Measurements from ENCODE around the gene RAC3. TPM values are rescaled to one million over a fixed set of nuclear protein-coding genes. Genes with fewer than 3 reads are reported as not detected.

Gene RAC3
- total RNA-seq, 1 experiment from 2014 or later: 120 TPM

GRCh38 chr17:82043507-82043906 is 12.0 kb downstream of the RAC3 start (continued):
- TF ChIP-seq EZH2 (IDR thresholded peaks at IDR 0.05): no peak
- no peak for TF ChIP-seq SP1 (IDR thresholded peaks at IDR 0.05; ENCODE audit: low read depth)

GRCh38 chr17:82045936-82046484 is 14.5 kb downstream of the RAC3 start:
- ATAC-seq: no peak
- ChIA-PET RAD21 (ENCODE audit: low non-redundant PET in 1 of 2, low total read pairs in 2 of 2, uncharacterized antibody in 2 of 2, unreplicated experiment in 2 of 2) (no interaction called here), POLR2A (no interaction called here), CTCF (no interaction called here)
- TF ChIP-seq CEBPB (IDR thresholded peaks at IDR 0.05; ENCODE audit: low read depth): no peak
- TF ChIP-seq RAD21 (IDR thresholded peaks at IDR 0.05; ENCODE audit: low read depth): no peak
- no peak for TF ChIP-seq SIN3A (IDR thresholded peaks at IDR 0.05; ENCODE audit: low read depth)
- no peak for TF ChIP-seq CBX3 (IDR thresholded peaks at IDR 0.05; ENCODE audit: low read depth)
- TF ChIP-seq MAX (IDR thresholded peaks at IDR 0.05): no peak
- TF ChIP-seq JUND (IDR thresholded peaks at IDR 0.05): no peak
- Histone ChIP-seq H3K9me2 (ENCODE audit: insufficient read depth) (no peaks in the 10 kb centered on the region), H3K36me3 (ENCODE audit: control insufficient read depth in 1 of 2, insufficient read depth in 2 of 2, low read length in 2 of 2) (peaks cover 7 to 19% of the 10 kb centered on the region in 2 experiments; a peak in 2 of 4 replicates), H3K4me1 (ENCODE audit: control insufficient read depth in 1 of 2, insufficient read depth in 2 of 2, low read length in 2 of 2) (peaks cover 6 to 10% of the 10 kb centered on the region in 2 experiments; a peak in 3 of 4 replicates), H4K20me1 (ENCODE audit: insufficient read depth) (no peaks in the 10 kb centered on the region), H3K9ac (ENCODE audit: low read length) (no peak overlapping the region), H3K9me3 (ENCODE audit: control insufficient read depth in 1 of 2, insufficient read depth in 1 of 2, low read depth in 1 of 2, low read length in 2 of 2) (no peaks in the 10 kb centered on the region), H3K27me3 (ENCODE audit: insufficient read depth, low read length) (no peaks in the 10 kb centered on the region), H2AFZ (ENCODE audit: low read depth, low read length, poor library complexity, severe bottlenecking) (no peak overlapping the region), H3K27ac (ENCODE audit: low read depth, low read length) (no peak overlapping the region), H3K4me2 (ENCODE audit: low read length) (no peak overlapping the region), H3K79me2 (ENCODE audit: insufficient read depth, low read length) (peaks cover 13% of the 10 kb centered on the region; the same call in 1 of the 2 replicates), H3K4me3 (replicated peaks in 1 of 2; ENCODE audit: low read depth in 1 of 2, low read length in 2 of 2) (no peak overlapping the region)
- intact Hi-C loops (cut with micrococcal nuclease): no loop called here
- BruUV-seq (replicated peaks): no TSS peak
- DNase-seq (ENCODE audit: low read depth, low spot score): no peak

- H3K4me2 ChIP-seq (ENCODE audit: low read length): no peak overlapping the region
- H3K27me3 ChIP-seq (ENCODE audit: insufficient read depth, low read length): no peaks in the 10 kb centered on the region
- no peak overlapping the region for H3K9ac ChIP-seq (ENCODE audit: low read length)
- H3K79me2 ChIP-seq (ENCODE audit: insufficient read depth, low read length): peaks cover 14% of the 10 kb centered on the region; the same call in 1 of the 2 replicates
- peaks cover 7 to 19% of the 10 kb centered on the region in 2 experiments; a peak in 2 of 4 replicates for H3K36me3 ChIP-seq (ENCODE audit: control insufficient read depth in 1 of 2, insufficient read depth in 2 of 2, low read length in 2 of 2)
- H3K4me3 ChIP-seq (replicated peaks in 1 of 2; ENCODE audit: low read depth in 1 of 2, low read length in 2 of 2): no peak overlapping the region
- H3K27ac ChIP-seq (ENCODE audit: low read depth, low read length): no peak overlapping the region
- BruUV-seq (replicated peaks): no TSS peak
- no peak for ATAC-seq
- H4K20me1 ChIP-seq (ENCODE audit: insufficient read depth): no peaks in the 10 kb centered on the region
- POLR2A ChIA-PET: no interaction called here
- H2AFZ ChIP-seq (ENCODE audit: low read depth, low read length, poor library complexity, severe bottlenecking): no peak overlapping the region
- no peaks in the 10 kb centered on the region for H3K9me3 ChIP-seq (ENCODE audit: control insufficient read depth in 1 of 2, insufficient read depth in 1 of 2, low read depth in 1 of 2, low read length in 2 of 2)
- H3K4me1 ChIP-seq (ENCODE audit: control insufficient read depth in 1 of 2, insufficient read depth in 2 of 2, low read length in 2 of 2): peaks cover 6 to 10% of the 10 kb centered on the region in 2 experiments; a peak in 3 of 4 replicates
- intact Hi-C loops (cut with micrococcal nuclease): no loop called here
- no peak for DNase-seq (ENCODE audit: low read depth, low spot score)
- CTCF ChIA-PET: no interaction called here
- H3K9me2 ChIP-seq (ENCODE audit: insufficient read depth): no peaks in the 10 kb centered on the region
- RAD21 ChIA-PET (ENCODE audit: low non-redundant PET in 1 of 2, low total read pairs in 2 of 2, uncharacterized antibody in 2 of 2, unreplicated experiment in 2 of 2): no interaction called here
- no peak for TF ChIP-seq ATF3 (IDR thresholded peaks at IDR 0.05)
- TF ChIP-seq CTCF (IDR thresholded peaks at IDR 0.05 in 2 of 3, conservative IDR thresholded peaks at IDR 0.05 in 1 of 3; ENCODE audit: borderline replicate concordance in 1 of 3, insufficient read depth in 1 of 3, low read depth in 2 of 3, low read length in 2 of 3): no peak
- no peak for TF ChIP-seq EZH2phosphoT487 (IDR thresholded peaks at IDR 0.05; ENCODE audit: borderline replicate concordance)
- TF ChIP-seq CBX3 (IDR thresholded peaks at IDR 0.05; ENCODE audit: low read depth): no peak
- TF ChIP-seq CEBPB (IDR thresholded peaks at IDR 0.05; ENCODE audit: low read depth): no peak
- no peak for TF ChIP-seq REST (IDR thresholded peaks at IDR 0.05; ENCODE audit: low read depth)
- TF ChIP-seq TCF7L2 (IDR thresholded peaks at IDR 0.05; ENCODE audit: borderline replicate concordance, extremely low read depth, insufficient read depth, insufficient read length): no peak
- no peak for TF ChIP-seq SIN3A (IDR thresholded peaks at IDR 0.05; ENCODE audit: low read depth)
These were observed 15.4 kb downstream of the RAC3 start for GRCh38 chr17:82046903-82047302.
